ENCODE results near the gene SLC16A7.

DNA sequence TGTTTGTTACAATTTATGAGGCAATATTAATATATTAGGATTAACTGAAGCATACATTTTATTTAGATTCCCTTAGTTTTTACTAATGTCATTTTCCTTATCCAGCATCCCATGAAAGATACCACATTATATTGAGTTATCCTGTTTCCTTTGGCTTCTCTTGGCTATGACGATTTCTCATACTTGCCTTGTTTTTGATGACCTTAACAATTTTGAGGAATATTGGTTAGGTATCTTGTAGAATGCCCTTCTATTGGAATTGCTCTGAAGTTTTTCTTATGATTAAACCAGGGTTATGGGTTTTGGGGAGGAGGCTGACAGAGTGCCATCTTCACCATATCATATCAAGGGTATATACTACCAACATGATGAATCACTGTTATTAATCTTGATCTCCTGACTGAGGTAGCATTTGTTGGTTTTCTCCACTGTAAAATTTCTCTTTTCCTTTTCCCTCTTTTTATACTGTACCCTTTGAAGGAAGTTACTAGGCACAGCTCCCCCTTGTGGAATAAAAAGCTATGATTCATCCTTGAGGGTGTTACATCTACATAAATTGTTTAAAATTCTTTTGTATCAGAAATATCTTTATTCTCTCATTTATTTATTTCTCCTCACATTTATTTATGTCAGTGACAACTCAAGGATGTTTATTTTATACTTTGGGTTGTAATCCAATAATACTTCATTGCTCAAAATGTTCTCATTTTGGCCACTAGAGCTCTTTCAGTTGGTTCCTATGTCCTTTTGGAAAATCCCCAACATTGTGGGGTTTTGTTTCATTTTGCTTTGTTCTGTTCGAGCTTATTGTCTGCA lies 239.0 kb downstream of the SLC16A7 start:
- TF ChIP-seq POLR2A (IDR thresholded peaks at IDR 0.05): no peak
- TF ChIP-seq, protein P1, sequence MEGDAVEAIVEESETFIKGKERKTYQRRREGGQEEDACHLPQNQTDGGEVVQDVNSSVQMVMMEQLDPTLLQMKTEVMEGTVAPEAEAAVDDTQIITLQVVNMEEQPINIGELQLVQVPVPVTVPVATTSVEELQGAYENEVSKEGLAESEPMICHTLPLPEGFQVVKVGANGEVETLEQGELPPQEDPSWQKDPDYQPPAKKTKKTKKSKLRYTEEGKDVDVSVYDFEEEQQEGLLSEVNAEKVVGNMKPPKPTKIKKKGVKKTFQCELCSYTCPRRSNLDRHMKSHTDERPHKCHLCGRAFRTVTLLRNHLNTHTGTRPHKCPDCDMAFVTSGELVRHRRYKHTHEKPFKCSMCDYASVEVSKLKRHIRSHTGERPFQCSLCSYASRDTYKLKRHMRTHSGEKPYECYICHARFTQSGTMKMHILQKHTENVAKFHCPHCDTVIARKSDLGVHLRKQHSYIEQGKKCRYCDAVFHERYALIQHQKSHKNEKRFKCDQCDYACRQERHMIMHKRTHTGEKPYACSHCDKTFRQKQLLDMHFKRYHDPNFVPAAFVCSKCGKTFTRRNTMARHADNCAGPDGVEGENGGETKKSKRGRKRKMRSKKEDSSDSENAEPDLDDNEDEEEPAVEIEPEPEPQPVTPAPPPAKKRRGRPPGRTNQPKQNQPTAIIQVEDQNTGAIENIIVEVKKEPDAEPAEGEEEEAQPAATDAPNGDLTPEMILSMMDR (IDR thresholded peaks at IDR 0.05): peak in 3 of 6 experiments; percentile 20 to 48 (median 34)

Data from thyroid gland (tissue), 4 donors.